Activated CD8-positive, alpha-beta memory T cell treated with anti-CD3 and anti-CD28 coated beads, Interleukin-2, amount 50 U/mL, for 4 hours (primary cell): ENCODE measurements around the gene FAM184A.
"Not testable (repeated sequence)": the region's sequence is repeated elsewhere in the genome, so short reads cannot be mapped to it uniquely, and the experiment has no call there.

ENCODE experiments used
- DNase-seq: peaks from one replicate; pipeline ENCODE4 v3.0.0-alpha.2; 2020

FAM184A gene, protein sequence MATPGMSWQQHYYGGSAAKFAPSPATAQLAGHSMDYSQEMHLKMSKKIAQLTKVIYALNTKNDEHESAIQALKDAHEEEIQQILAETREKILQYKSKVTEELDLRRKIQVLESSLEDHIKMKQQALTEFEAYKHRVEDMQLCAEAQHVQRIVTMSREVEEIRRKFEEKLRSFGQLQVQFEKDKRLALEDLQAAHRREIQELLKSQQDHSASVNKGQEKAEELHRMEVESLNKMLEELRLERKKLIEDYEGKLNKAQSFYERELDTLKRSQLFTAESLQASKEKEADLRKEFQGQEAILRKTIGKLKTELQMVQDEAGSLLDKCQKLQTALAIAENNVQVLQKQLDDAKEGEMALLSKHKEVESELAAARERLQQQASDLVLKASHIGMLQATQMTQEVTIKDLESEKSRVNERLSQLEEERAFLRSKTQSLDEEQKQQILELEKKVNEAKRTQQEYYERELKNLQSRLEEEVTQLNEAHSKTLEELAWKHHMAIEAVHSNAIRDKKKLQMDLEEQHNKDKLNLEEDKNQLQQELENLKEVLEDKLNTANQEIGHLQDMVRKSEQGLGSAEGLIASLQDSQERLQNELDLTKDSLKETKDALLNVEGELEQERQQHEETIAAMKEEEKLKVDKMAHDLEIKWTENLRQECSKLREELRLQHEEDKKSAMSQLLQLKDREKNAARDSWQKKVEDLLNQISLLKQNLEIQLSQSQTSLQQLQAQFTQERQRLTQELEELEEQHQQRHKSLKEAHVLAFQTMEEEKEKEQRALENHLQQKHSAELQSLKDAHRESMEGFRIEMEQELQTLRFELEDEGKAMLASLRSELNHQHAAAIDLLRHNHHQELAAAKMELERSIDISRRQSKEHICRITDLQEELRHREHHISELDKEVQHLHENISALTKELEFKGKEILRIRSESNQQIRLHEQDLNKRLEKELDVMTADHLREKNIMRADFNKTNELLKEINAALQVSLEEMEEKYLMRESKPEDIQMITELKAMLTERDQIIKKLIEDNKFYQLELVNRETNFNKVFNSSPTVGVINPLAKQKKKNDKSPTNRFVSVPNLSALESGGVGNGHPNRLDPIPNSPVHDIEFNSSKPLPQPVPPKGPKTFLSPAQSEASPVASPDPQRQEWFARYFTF

DNA sequence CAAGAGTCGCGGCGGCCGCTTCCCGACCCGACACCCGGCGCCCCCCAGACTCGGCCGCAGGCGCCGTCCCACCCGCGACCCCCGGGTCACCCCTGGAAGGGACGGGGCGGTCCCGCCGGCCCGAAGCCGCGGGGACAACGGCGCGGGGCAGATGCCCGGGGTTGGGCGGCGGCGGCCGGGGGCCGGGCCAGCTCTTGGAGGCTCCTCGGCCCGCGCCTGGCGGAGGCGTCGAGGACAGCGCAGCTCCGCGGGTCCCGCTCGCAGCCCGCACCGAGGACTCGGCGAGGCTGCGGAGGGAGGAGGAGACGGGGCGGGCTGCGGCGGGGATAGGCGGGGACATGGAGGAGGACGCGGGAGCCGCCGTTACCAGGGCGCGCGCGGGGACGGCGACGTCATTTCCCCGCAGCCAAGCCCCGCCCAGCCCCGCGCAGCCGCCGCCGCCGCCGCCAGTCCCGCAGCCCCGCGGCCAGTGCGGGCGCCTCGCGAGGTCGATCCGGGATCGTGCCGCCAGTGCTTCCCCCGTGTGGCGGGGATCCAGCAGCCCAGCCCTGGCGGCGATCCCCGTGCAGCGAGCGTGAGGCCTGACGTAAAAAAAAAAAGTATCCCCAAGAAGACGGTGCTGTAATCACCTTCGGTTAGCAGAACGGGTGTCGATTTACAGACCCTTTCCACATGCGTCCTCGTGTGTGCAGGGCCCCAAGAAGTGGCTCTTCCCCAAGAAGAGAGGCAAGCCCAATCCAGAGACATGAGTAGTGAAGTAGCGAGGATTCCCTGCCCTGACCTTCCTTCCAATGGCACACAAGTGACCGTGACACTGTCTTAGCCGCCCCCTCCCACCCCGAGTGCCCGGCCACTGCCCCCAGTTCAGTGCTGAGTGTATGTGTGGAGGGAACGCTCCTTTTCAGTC is at the start of gene FAM184A:
Gene FAM184A, minus strand, starts transcription at position 289 of the 907 bp plus-strand sequence. CDS start 365 bp downstream, outside the sequence.
- peak; percentile 65 for DNase-seq

DNA sequence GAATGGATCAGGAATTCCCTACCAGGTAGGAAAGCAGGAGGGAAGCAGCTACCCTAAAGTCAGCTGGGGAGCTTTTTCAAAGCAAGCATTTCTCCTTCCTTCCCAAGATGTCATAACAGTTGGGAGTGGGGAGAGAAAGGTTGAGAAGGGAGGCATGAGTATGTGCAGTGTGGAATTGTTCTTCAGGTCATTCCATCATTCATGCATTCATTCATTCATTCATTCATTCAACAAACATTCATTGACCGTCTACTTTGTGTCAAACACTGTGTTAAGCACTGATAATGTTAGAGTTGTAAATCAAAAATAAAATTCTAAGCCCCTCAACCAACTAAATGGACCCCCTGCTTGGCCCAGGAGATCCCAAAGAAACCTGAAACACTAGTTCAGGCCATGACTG is 49.2 kb upstream of the FAM184A start:
- DNase-seq: no peak

DNA sequence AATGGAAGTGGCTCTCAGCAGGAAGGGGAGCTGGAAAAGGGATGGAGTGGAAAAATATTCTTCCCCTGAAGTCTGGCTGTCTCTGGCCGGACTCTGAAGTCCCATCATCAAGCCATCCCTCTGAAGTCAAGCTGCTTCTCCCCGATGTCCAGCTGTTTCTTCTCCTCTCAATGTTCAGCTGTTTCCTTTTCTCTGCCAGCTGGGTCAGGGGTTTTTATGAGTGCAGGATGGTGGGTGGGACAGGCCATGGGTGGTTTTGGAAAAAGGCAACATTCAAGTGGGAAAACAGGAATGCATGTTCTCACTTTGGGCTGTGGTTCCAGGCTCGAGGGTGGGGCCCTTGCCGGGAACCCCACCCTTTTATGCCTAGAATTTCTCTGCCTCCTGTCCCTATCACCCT is 48.4 kb upstream of the FAM184A start:
- DNase-seq: no peak

DNA sequence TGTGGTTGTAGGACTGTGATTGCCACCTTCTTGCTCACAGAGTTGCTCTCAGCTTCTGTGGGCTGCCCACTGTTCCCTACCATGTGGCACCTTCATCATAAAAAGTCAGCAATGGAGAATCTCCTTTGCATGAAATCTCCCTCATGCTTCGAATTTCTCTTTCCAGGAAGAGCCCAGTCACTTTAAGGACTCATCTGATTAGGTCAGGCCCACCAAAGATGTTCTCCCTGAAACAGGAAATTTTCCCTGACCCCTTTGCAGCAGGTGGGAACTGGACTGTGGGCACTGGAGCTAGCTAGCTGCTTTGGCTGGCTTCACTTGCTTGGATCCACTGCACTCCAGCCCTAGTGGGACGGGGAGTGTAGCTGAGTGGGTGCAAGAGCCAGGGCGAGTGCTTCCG is 47.7 kb upstream of the FAM184A start:
- DNase-seq: no peak

DNA sequence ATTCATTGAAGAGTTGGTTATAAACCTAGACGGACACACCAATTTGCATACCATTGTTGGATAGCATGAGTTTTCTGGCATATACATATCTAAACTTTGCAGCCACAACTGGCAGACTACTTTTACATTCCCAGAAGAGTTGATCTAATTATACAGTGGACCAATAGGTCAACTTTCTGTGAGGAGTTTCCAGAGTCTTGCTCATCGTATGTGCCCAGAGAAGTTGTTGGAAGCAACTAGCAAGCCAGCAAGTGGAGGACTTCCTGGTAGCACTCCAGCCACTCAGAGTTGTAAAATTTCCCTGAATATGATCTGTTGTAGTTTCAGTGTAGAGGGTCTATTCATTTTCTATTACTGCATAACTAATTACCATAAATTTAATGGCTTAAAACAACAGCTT is 47.1 kb upstream of the FAM184A start:
- DNase-seq: no peak

DNA sequence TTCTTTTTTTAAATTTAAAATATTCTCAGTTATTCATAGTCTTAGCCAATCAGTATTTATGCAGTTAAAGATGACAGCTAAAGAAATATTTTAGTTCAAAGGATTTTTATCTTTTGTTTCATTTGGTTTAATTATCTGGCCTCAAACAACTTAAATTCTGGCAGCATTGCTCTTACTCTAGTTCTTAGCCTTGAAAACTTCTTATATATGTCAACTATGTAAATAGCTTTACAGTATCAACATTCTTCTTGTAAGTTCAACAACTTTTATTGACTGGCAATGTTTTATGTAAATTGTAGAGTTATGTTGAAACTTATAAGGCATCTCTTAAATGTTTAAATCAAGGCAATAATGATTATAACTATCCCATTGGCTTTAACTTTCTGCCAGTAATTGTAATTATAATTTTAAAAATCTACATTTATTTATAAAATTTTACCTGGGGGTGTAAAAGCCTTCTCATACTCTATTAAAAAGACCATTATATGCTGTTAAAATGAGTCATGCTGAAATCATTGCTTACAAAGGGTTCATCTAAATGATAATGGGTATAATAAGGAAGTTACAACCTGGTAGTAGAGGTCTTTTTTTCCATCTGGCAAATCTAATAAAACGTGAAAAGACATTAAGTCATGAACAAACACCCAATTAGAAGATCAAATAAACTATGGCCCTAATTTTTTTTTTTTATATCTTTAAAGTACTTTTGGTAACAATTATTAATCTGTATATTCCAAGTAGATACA is 45.8 kb upstream of the FAM184A start:
- no peak for DNase-seq

DNA sequence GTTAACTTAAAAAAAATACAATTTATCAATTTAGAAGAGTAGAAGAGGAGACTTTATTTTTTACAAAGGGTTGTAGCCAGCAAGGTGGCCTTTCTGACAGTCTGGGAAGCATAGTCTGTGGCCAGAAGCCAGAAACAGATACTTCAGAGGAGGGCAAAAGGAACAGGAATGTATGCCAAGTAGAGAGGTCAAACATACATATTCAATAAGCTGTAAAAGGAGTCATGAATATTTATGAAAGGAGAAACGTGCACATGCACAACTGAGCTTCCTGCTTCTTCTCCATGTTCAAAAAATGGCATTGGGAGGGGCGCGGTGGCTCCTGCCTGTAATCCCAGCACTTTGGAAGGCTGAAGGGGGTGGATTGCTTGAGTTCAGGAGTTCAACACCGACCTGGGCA is 43.9 kb upstream of the FAM184A start:
- no peak for DNase-seq

DNA sequence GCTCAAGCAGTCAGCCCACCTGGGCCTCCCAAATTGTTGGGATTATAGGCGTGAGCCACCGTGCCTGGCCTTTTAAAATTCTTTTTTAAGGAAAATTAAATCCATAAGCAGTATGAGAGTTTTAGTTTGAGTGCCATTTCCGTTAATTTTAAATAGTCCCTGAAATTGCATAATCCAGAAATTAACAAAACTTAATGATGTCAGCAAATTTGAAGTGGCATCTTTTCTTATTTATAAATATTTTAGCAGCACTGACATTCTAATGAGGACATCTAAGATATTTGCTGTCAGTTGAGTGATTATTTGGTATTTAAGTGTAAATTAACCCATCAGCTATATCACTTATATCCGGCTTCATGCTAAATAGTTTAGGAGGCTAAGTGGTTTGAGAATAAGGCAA is 42.9 kb upstream of the FAM184A start:
- no peak for DNase-seq

DNA sequence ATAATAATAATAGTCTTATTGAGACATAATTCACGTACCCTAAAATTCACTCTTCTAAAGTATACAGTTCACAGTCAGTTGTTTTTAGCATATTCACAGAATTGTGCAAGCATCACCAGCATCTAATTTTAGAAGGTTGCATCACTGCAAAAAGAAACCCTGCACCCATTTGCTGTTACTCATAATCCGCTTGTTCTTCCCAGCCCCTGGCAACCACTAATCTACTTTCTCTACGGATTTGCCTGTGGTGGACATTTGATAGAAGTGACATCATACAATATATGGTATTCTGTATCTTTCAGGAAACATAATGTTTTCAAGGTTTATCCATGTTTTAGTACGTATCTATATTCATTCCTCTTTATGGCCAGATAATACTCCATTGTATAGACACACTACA is 41.5 kb upstream of the FAM184A start:
- DNase-seq: no peak

DNA sequence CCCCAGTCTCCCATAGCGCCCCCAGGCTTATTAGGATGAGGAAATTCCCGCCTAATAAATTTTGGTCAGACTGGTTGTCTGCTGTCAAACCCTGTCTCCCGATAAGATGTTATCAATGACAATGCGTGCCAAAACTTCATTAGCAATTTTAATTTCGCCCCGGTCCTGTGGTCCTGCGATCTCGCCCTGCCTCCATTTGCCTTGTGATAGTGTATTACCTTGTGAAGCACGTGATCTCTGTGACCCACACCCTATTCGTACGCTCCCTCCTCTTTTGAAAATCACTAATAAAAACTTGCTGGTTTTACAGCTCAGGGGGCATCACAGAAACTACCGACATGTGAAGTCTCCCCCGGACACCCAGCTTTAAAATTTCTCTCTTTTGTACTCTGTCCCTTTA is 40.6 kb upstream of the FAM184A start:
- DNase-seq: not testable (repeated sequence)

DNA sequence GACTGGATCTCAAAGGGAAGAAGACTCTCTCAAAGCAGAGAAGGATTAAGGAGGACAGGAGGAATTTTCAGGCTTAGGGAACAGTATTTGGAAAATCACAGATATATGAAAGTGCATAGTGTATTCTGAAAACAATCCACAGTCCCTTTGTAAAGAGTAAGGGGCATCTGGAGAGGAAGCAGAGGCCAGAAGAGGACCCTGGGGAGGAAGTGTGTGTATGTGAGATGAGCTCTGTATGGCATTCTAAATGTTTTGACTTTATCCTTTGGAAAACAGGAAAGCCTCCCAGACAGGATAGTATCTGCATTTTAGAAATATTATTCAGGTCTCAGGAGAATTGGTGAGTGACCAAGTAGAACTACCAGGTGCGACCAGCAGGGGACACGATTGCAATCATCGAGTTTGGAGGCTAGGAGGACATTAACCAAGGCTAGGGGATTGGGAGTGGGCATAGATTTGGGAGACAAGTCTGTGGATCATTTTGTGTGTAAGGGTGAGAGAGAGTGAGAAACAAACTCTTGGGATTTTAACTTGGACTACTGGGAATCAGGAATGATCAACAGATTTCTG is 38.3 kb upstream of the FAM184A start:
- DNase-seq: no peak

DNA sequence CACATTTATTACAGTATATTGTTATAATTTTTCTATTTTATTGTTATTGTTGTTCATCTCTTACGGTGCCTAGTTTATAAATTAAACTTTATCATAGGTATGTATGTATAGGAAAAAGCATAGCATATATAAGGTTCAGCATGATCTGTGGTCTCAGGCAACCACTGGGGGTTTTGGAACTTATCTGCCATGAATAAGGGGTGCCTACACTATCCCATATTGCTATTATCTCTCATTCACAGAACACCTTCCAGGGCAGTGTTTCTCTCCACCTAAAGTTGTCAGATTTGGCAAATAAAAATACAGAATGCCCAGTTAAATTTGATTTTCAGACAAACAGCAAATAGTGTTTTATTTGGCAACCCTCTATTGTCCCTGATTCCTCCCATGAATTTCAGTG is 35.5 kb upstream of the FAM184A start:
- no peak for DNase-seq

DNA sequence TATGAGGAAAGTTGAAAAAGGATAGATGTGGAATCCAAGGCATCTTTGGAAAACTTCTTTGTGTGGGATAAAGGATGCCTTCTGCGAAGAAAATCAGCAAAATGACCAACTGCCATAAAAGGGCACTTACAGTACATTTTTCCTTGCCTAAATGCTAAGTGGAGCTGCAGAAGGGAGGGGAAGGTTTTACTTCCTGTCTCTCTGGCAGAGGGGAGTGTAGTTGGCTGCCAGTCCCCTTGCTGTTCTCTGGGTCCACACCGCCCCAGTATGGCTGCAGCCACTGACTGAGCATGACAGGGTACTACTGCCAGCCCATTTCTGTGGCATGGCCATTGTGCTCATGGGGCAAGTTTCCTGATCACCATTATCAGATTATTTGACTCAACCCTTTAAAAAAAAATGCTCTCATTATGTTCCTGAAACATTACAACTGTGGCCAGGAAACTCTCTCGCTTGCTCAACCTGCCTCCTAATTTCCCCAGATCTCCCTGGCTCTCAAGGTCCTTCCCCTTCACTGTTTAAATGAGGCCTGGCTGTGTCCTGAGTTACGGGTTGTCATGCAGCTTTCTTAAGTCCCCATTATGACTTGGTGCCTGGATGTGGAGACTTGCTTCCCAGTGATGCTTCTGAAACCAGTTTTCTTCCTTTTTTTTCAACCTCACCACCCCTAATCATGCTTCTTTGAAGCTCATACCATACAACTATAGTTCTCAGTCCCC is 34.5 kb upstream of the FAM184A start:
- DNase-seq: no peak

DNA sequence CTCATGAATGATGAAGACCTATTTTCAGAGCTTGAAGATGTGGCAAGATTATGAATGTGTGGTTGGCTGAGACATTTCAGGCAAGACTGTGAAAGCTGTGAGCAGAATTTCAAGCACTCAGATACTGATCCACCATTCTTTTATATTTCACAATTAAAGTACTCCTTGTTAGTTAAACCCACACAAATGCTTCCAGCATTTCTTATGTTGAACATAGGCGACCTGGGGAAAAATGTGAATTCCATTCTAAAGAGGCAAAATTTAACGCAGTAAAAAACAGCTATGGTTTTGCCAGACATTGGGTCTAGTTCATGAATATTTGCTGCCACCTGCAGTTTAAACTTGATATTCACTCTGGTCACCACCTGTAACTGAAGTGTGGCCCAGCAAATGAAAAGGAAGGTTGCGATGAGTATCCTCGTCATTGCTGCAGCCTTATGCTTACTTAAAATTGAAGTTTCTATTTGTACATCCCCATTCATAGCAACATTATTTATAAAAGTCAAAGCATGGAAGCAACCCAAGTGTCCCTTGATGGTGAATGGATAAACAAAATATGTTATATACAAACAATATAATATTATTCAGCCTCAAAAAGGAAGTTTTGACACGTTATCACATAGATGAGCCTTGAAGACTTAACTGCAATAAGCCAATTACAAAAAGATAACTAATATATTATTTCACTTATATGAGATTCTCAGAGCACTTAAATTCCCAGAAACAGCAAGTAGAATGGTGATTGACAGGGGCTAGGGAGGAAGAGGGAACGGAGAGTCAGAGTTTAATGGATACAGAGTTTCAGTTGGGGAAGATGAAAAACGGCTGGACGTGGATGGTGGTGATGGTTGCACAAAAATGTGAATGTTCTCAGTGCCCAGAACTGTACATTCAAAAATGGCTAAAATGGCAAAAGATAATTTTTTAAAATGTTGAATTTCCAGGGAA is 32.4 kb upstream of the FAM184A start:
- DNase-seq: peak; percentile 34

DNA sequence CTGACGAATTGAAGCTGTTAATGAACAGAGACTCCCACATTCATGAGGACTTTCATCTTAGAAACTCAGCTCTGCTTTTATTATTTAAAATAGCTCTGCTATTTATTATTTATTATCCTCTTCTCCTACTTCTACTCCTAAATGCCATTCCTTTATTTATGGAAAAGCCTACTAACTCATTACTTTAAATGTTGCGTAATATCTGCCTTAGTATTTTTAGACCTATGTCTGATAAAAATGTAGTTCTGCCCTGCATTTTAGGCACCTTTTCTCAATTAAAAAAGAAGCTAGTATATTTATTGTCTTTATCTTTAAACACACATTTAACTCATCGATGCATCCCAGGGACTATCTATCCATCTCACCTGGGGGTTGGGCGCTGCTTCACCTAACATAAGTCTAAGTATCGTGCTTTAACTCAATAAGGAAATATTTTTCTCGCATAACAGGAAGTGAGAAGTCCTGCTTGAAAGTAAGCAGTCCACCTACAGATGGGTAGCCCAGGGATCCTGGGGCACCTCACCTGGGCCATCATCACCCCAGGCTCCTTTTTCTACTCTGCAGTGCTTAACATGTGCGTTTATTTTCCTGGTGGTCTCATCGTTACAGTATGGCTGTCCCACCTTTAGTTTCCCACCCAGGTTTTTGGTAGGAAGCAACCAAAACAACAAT is 31.3 kb upstream of the FAM184A start:
- no peak for DNase-seq

DNA sequence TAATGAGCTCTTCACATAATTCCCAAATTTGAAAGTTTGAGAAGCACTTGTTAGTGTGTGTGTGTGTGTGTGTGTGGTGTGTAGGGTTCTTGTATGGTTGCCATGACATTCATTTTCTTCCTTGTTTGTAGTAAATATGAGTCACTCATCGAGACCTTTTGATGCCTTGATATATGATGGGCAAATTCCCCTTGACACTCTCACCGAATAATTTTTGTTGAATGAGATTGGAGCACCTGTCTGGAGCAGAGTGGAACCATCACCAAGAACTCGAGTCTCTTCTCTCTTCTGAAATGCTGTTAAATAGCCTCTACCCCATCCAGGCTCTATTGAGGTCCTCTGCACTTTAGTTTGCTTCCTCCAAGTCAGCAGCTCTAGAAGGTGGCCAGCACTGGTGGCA is 29.6 kb upstream of the FAM184A start:
- DNase-seq: no peak

DNA sequence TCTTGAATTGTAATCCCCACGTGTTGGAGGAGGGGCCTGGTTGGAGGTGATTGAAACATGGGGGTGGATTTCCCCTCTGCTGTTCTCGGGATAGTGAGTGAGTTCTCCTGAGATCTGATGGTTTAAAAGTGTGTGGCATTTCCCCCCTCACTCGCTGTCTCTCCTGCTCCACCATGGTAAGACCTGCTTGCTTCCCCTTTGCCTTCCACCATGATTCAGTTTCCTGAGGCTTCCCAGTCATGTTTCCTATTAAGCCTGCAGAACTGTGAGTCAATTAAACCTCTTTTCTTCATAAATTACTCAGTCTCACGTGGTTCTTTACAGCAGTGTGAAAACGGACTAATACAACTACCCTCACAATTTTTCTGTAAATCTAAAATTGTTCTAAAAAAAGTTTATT is 26.8 kb upstream of the FAM184A start:
- no peak for DNase-seq

DNA sequence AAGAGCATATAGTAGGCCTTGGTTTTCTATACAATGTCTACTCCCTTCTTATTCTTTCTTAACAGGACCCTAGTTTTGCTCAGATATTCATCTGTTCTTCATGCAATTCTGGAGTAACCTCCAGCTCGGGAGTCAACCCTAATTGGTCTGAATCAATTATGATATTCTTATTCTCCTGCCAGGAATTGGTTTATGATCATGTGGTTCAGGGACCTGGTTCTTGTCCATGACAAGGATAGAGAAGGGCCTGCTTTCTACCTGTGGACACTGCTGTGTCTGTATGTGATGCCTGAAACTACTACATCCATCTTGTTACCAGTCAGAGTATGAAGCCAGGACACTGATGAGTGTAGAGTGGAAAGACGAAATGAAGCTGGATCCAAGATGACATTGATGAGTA is 24.4 kb upstream of the FAM184A start:
- no peak for DNase-seq

DNA sequence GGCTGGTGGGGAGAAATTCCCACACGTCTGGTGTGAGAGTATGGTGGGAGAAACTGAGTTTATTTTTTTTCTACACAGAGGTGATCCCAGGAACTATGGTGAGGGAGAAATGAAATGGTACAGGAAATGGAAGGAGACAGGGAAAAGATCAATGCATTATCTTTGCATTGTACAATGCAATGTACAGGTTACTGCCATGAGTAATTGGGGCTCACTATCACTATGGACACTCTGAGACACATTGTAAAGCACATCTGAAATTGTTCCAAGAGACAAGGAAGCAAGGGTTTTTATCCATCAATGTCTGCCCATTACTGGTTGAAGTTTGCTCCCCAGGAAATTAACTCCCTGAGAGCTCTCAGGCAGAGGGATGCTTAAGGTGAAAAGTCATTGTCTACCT is 21.7 kb upstream of the FAM184A start:
- no peak for DNase-seq
